Activated CD8-positive, alpha-beta memory T cell treated with anti-CD3 and anti-CD28 coated beads for 48 hours (primary cell): Measurements from ENCODE around the gene CASP4.
"Not testable (repeated sequence)": the region's sequence is repeated elsewhere in the genome, so short reads cannot be mapped to it uniquely, and the experiment has no call there.

Experiments
- DNase-seq, 3 experiments: peaks; one replicate each; pipeline ENCODE4 v3.0.0-alpha.2; 2020; ENCODE audit warnings: low read depth in 2 of 3, low spot score in 2 of 3

CASP4 gene

GRCh38 chr11:104968355-104968855 lies at the start of gene CASP4:
CASP4 (minus strand) TSS chr11:104968574; CDS start chr11:104968525, 49 bp downstream.
- DNase-seq = no peak

- no peak for DNase-seq
Measured at GRCh38 chr11:105007463-105007862, 39.1 kb upstream of the CASP4 start.

GRCh38 chr11:105005451-105005845 lies 37.1 kb upstream of the CASP4 start:
- DNase-seq = no peak

- DNase-seq = no peak
Measured at GRCh38 chr11:105004021-105004420, 35.6 kb upstream of the CASP4 start.

GRCh38 chr11:105003151-105003550 lies 34.8 kb upstream of the CASP4 start:
- DNase-seq = no peak

- DNase-seq = peak; percentile 13 to 23 (median 13)
Measured at GRCh38 chr11:105000797-105001196, 32.4 kb upstream of the CASP4 start.

GRCh38 chr11:105000167-105000566 lies 31.8 kb upstream of the CASP4 start:
- DNase-seq = no peak

- no peak for DNase-seq
Measured at GRCh38 chr11:104999721-105000120, 31.3 kb upstream of the CASP4 start.

- no peak for DNase-seq
Measured at GRCh38 chr11:104997288-104997687, 28.9 kb upstream of the CASP4 start.

GRCh38 chr11:104995001-104995408 lies 26.6 kb upstream of the CASP4 start:
- no peak for DNase-seq

GRCh38 chr11:104992781-104993180 lies 24.4 kb upstream of the CASP4 start:
- DNase-seq = no peak

- DNase-seq = no peak
Measured at GRCh38 chr11:104991994-104992393, 23.6 kb upstream of the CASP4 start.

GRCh38 chr11:104984808-104985207 lies 16.4 kb upstream of the CASP4 start:
- no peak for DNase-seq

GRCh38 chr11:104979839-104980238 lies 11.5 kb upstream of the CASP4 start:
- no peak for DNase-seq

- no peak for DNase-seq
Measured at GRCh38 chr11:104973616-104974015, 5.2 kb upstream of the CASP4 start.

- DNase-seq = not testable (repeated sequence)
Measured at GRCh38 chr11:104972924-104973323, 4.5 kb upstream of the CASP4 start.

- DNase-seq = no peak
Measured at GRCh38 chr11:104970756-104971155, 2.4 kb upstream of the CASP4 start.

GRCh38 chr11:104968856-104969776 lies 742 bp upstream of the CASP4 start:
- DNase-seq = no peak

- DNase-seq = no peak
Measured at GRCh38 chr11:104967534-104968354, 630 bp downstream of the CASP4 start.

GRCh38 chr11:104965735-104966134 lies 2.6 kb downstream of the CASP4 start:
- DNase-seq = no peak

GRCh38 chr11:104964247-104964646 lies 4.1 kb downstream of the CASP4 start:
- DNase-seq = no peak

GRCh38 chr11:104962852-104963251 lies 5.5 kb downstream of the CASP4 start:
- DNase-seq = no peak
